Posterior vena cava (tissue), 2 donors: ENCODE measurements around the gene RALGPS2. TPM values are rescaled to one million over a fixed set of nuclear protein-coding genes. Genes with fewer than 3 reads are reported as not detected.

Experiments
- DNase-seq: peaks from one replicate; pipeline ENCODE4 v3.0.0-alpha.2; 2020; ENCODE audit warnings: low spot score
- intact Hi-C, 2 donors: fragments of 100-400 bp; cut with DNase I; formaldehyde crosslinking; loops; one replicate each; pipeline versions ENCODE4 v1.14.1 to v1.14.2; 2022 to 2023
- microRNA-seq, 2 donors: library from miRNA; unstranded; fragments of <30 nt; microRNA quantifications; one replicate each; pipeline ENCODE4 v1.2.0, GENCODE V29; 2020 to 2021; ENCODE audit warnings: borderline microRNAs expressed in 2 of 2
- total RNA-seq, 2 donors: library from RNA; stranded (reverse); fragmentation: NEBNext Ultra II Directional; extraction: Animal tissue kit (Norgen Biotek cat#: 25700); gene quantifications; one replicate each; pipeline ENCODE4 v1.2.1, GENCODE V29; 2021
- donor health status: DM: yes; HTN: yes; CAD: no.
- donor health status: DM: yes; HTN: yes; CAD: no.

RALGPS2 gene
- total RNA-seq, 2 donors from 2014 or later: 7.4 to 7.9 TPM

DNA sequence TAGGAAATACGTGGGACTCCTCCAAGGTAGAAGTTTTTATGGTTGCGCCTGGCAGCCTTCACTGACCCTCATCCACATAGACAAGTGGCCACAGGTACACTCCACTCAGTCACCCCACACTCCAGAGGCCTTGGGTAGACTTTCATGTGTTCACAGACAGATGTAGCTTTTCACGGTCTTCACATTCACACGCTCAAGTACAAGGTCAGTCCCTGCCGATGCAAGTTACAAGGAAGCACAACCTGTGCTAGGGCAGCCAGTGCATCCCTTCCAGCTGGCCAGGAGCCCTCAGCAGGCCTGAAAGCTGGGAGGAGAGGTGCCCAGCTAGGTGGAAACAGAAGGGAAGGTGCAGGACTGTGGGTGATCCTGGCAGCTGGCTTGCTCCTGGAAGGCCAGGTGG lies 245.1 kb downstream of the RALGPS2 start:
- no peak for DNase-seq
- intact Hi-C loops: no loop called here

Small RNA genes within 50 kb of the gene (microRNA-seq; reads per million reads assigned to microRNA genes)
- gene MIR4424: 0 reads per million in 2 donors

Other genes starting within 250 kb of the RALGPS2 start
- not detected for gene CLEC20A, start 228.3 kb upstream of the RALGPS2 start, total RNA-seq
- not detected for gene TEX35, start 212.1 kb upstream of the RALGPS2 start, total RNA-seq
- 100 to 1,000 TPM in 1 of 2 donors, 10 to 100 TPM in 1; 63.8 to 280 TPM for gene ANGPTL1, start 145.8 kb downstream of the RALGPS2 start, total RNA-seq